Hematopoietic multipotent progenitor cell treated with erythropoietin and hydrocortisone succinate and interleukin-3 and kit ligand, for 8 days (in vitro differentiated cells): ENCODE results near the gene SLC24A5.

Experiments
- DNase-seq: peaks from one replicate; pipeline ENCODE4 v3.0.0-alpha.2; 2015

Gene SLC24A5

DNA sequence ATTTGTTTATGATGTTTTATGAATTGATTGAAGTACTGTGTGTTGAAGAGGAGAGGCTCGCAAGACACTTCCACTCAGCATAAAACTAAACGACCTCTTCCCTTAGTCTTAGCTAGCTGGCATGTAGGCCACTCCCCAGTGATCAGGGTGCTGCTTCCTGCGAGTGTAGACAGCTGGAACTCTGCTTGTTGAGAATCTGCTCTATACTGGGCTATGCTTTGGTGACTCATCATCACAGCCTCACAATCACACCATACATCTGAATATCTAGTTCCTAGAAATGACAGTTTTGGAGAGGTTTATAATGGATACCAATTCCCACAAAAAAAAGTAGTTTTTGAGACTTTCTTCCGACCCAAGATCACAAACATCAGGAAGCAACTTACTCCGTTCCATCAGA is 1.5 kb upstream of the SLC24A5 start:
- DNase-seq, result no peak

- no peak for DNase-seq
Measured at GRCh38 chr15:48121849-48122248, 1.1 kb downstream of the SLC24A5 start.

DNA sequence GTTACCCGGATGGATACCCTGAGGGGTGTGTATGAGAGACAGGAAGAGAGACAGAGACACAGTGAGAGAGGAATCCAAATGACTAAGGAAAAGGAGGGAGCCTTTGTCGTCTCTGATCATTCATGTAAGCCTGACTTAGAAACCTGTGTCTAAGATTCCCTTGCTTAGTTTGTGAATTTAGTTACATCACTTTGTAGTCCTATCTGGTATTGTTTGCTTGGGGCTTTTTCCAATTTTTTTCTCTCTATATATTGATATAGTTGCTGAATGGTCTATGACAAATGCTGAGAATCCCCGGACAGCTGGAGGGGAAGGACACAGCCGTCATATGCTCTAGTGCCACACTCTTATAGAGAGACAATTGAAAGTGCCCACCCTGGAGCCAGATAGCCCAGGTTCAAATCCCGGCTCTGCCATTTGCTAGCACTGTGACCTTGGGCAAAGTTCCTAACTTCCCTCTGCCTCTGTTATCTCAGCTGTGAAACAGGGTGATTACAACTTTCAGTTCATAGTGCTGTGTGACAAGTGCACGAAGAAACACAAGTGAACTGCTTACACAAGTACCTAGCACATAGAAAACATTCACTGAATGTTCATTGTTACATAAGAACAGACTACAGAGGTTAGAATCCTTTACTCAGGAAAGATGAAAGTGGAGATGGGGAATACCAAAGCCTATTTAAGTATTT is 6.0 kb downstream of the SLC24A5 start:
- no peak for DNase-seq

DNA sequence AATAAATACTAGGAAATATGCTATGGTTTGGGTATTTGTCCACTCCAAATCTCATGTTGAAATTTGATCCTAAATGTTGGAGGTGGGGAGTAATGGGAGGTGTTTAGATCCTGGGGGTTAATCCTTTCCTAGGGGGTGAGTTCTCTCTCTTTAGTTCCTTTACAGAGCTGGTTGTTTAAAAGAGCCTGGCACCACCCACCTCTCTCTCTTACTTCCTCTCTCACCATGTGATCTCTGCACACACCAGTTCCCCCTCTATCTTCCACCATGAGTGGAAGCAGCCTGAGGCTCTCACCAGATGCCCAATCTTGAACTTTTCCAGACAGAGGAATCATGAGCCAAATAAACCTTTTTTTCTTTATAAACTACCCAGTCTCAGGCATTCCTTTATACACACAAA is 10.5 kb downstream of the SLC24A5 start:
- DNase-seq, result no peak

- no peak for DNase-seq
Measured at GRCh38 chr15:48132874-48133273, 12.1 kb downstream of the SLC24A5 start.

- no peak for DNase-seq
Measured at GRCh38 chr15:48143856-48144255, 23.1 kb downstream of the SLC24A5 start.

- no peak for DNase-seq
Measured at GRCh38 chr15:48144889-48145288, 24.1 kb downstream of the SLC24A5 start.

- DNase-seq, result no peak
Measured at GRCh38 chr15:48145923-48146322, 25.1 kb downstream of the SLC24A5 start.

DNA sequence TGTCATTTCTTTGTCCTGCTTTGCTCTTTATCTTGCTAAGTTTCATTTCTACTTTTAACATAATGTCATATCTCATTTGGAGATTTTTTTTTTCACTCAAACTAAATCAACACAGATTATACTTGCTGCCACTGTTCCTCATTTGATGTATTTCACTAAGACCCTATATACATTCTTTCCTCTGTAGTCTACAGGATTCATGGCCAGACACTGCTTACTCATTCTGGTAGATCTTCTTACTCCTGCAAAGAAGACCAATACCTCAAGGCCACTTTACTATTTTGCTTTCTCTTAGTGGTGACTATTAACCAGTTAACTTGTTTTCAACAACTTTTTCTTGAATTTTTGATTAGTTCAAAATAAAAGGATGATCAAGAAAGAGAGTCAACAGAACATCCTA is 26.6 kb downstream of the SLC24A5 start:
- DNase-seq, result no peak

DNA sequence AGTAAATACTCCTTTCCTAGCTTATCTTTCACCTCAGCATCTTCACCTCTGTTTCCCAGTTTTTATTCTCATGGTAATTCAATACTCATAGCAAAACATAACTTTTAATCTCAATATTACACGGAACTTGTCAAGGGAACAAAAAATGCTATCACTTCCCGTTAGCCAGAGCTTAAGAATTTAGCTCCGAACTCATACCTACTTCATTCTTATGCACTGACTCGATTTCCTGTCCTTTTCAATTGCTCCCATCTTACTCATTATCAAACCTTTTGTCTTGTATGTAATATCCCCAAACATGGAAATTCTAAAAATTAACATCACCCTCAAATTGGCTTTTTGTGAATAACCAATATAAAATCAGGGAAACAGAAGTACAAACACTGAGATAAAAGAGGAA is 29.1 kb downstream of the SLC24A5 start:
- no peak for DNase-seq

- no peak for DNase-seq
Measured at GRCh38 chr15:48153526-48153925, 32.7 kb downstream of the SLC24A5 start.

- no peak for DNase-seq
Measured at GRCh38 chr15:48168616-48169015, 47.8 kb downstream of the SLC24A5 start.

DNA sequence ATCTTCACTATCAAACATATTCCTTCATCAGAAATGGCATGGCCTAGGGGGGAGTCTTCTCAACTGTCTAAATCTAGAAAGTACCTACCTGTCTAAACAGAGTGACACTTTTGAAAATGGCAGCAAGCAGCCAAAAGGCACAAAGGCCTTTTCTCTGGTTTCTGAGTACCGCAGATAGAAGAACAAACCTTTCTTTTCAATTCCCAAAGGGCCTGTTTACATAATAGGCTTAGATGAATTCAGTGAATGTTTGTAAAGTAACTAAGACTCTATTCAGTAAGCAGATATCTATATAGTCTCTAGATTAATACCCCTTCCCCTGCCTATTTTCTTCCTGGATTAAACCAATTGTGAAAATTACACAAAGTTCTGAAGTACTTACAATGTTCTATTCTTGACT is 50.2 kb downstream of the SLC24A5 start:
- DNase-seq, result no peak

DNA sequence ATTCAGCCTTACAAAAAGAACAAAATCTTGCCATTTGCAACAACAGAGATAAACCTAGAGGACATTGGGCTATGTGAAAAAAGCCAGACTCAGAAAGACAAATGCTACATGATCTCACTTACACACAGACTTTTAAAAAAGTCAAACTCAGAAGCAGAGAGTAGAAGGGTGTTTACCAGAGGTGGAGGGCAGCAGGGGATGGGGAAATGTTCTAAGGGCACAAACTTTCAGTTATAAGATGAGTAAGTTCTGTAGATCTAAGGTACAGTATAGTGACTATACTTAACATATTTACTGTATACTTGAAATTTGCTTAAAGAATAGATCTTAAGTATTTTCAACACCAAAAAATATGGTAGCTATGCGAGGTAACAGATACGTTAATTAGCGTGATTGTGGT is 54.3 kb downstream of the SLC24A5 start:
- DNase-seq, result no peak

GRCh38 chr15:48176112-48176511 is 55.3 kb downstream of the SLC24A5 start:
- no peak for DNase-seq

DNA sequence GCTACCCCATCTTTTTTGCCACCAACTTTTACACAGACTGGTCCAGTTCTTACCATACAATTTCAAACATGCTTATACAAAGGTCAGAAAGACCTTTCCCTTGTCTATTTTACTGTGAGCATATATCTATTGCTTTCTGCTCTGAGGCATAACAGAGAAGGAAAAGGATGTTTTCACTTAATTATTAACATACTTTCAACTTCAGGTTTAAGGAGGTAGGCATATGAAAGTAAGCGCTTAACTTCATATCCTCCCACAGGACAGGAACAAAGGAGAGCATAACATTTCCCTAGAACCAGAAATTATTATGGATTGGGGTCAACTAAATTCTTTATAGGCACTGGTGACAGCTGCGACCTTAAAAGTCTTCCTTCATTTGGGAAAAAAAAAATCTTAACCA is 56.2 kb downstream of the SLC24A5 start:
- DNase-seq, result no peak

DNA sequence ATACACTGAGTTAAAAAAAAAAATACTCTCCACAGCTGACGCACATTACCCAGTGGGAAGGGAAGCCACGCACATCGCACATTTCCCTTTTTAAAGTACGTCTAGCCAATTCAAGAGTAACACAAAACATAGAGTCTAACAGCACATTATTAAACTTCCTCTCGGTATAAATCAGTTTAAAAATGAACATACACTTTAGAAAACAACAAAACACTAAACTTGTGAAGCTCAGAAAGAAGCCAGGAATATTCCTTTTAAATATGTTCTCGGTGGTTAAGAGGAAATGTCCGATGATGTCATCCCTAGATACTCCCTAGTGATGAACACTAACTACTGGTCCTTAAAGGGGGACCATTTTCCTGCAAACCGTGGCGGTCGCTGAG is 56.6 kb downstream of the SLC24A5 start:
- DNase-seq, result peak; percentile 36

DNA sequence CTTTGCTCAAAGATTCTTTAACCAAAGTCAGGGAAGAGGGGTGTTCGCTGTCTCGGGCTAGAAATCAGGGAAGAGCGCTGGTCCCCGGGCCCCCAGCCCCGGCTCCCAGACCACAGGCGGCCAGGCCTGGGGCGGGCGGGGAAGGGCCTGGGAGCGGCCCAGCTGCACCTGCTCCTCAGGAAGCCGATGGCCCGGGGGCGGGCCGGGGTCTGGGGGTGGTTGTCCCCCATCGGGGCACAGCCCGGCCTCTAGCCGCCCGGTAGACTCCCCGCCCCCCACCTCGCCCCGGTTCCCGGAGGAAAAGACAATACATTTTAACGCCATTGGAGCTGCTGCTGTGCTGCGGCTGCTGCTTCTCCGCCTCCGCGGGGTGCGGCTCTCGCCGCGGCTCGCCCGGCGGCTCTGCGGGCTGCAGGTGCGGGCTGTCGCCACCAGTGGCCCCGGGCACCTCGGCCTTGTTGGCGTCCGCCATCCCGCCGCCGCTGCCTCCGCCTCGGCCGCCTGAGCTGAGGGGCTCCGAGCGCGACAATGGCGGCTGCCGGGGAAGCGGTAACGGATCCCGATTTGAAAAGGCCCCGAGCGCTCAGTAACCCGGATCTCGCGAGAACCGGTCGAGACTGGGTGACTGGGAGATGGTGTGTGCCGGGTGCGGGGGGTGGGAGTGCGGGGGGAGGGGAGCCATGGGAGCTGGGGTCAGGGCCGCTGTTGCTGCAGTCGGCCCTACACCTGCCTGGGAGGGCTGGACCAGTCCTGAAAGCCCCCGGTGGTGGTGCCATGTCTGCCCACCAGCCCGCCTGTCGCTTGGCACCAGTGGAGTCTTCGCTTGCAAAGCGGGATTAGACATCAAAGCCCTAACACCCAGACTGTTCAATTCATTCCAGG is 57.2 kb downstream of the SLC24A5 start, which contains the start of gene MYEF2:
Gene MYEF2, minus strand, starts transcription at position 530 of the 882 bp plus-strand sequence. Its CDS starts 58 bp downstream, at position 472.
- DNase-seq, result peak; percentile 71

GRCh38 chr15:48178648-48178931 is 57.8 kb downstream of the SLC24A5 start:
- DNase-seq, result no peak

DNA sequence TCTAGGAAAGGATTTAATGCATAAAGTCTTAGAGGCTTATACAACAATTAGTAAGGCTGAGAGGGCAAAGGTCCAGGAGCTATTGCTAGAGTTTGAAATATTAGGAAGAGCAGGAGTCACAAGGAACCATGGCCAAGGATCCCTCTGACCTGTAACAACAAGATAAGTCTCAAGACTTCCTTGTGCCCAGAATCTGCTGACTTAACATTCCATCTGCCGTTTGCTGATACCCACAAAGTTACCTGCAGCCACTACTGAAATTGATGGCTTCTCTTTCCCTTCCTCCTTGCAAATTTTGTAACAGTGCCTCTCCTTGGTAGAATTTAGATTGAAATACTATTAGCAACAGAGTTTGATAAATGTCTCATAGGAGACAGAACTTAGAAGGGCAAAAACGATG is 62.0 kb downstream of the SLC24A5 start:
- DNase-seq, result no peak

DNA sequence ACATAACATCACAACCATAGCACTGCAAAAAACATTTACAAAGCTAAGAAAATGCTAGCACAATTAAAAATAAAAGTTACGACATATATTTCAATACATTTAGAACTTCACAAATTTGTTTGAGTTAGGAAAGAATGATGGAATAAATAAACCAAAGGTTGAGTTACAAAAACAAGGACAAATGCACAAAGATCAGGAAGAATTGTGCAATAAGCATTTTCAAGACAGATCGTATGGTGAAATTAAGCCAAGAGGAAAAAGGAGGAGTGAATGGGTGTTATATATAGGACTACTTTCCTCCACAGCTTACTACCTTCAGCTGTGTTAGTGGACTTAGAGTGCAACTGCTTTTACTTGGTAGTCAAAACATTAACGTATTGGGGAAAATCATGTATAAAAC is 64.7 kb downstream of the SLC24A5 start:
- DNase-seq, result no peak

- no peak for DNase-seq
Measured at GRCh38 chr15:48186271-48186670, 65.5 kb downstream of the SLC24A5 start.

- peak; percentile 59 for DNase-seq
Measured at GRCh38 chr15:48190932-48191573, 70.3 kb downstream of the SLC24A5 start.
